Mesendoderm (in vitro differentiated cells): ENCODE data around the gene PLPP4.

Experiments used
- DNase-seq: peaks from one replicate; pipeline ENCODE4 v3.0.0; 2013
- H2AK5ac ChIP-seq: 2 replicates; pipeline ENCODE4 v1.6.1; 2013; ENCODE audit warnings: low read length, inconsistent platforms
- H2BK120ac ChIP-seq: 2 replicates; pipeline ENCODE4 v1.6.1; 2013; ENCODE audit warnings: low read depth, mild to moderate bottlenecking, low read length, moderate library complexity, mixed read lengths
- H2BK15ac ChIP-seq: replicated peaks from 2 replicates; pipeline ENCODE4 v1.6.1; 2013; ENCODE audit warnings: low read depth, mild to moderate bottlenecking, moderate library complexity
- H2BK5ac ChIP-seq: 2 replicates; pipeline ENCODE4 v1.6.1; 2013; ENCODE audit warnings: low read length, inconsistent platforms
- H3K18ac ChIP-seq: 2 replicates; pipeline ENCODE4 v1.6.1; 2013; ENCODE audit warnings: mild to moderate bottlenecking, low read length, mixed read lengths
- H3K23ac ChIP-seq: one replicate; pipeline ENCODE4 v1.6.1; 2013; ENCODE audit warnings: low read length
- H3K27ac ChIP-seq: 2 replicates; pipeline ENCODE4 v1.5.1; 2013; ENCODE audit warnings: low read depth, mild to moderate bottlenecking, inconsistent platforms, low read length, moderate library complexity
- H3K27me3 ChIP-seq: 2 replicates; pipeline ENCODE4 v1.6.1; 2013; ENCODE audit warnings: low read length, control low read depth, mild to moderate bottlenecking, inconsistent platforms; ENCODE audit not compliant: insufficient read depth, poor library complexity
- H3K36me3 ChIP-seq: 2 replicates; pipeline ENCODE4 v1.6.1; 2013; ENCODE audit warnings: low read length, inconsistent platforms; ENCODE audit not compliant: control insufficient read depth, insufficient read depth
- H3K4ac ChIP-seq: one replicate; pipeline ENCODE4 v1.6.1; 2013; ENCODE audit warnings: low read depth, mild to moderate bottlenecking, low read length, moderate library complexity
- H3K4me1 ChIP-seq: 2 replicates; pipeline ENCODE4 v1.6.1; 2013; ENCODE audit warnings: low read depth, low read length, inconsistent platforms; ENCODE audit not compliant: control insufficient read depth
- H3K4me2 ChIP-seq: 2 replicates; pipeline ENCODE4 v1.6.1; 2013; ENCODE audit warnings: low read length
- H3K4me3 ChIP-seq: 2 replicates; pipeline ENCODE4 v1.5.1; 2013; ENCODE audit warnings: mild to moderate bottlenecking, low read length
- H3K56ac ChIP-seq: one replicate; pipeline ENCODE4 v1.6.1; 2013; ENCODE audit warnings: low read length
- H3K79me1 ChIP-seq: 2 replicates; pipeline ENCODE4 v1.6.1; 2013; ENCODE audit warnings: low read length, inconsistent platforms
- H3K79me2 ChIP-seq: 2 replicates; pipeline ENCODE4 v1.6.1; 2013; ENCODE audit warnings: mild to moderate bottlenecking, low read length; ENCODE audit not compliant: control insufficient read depth, insufficient read depth
- H3K9ac ChIP-seq: 2 replicates; pipeline ENCODE4 v1.6.1; 2013; ENCODE audit warnings: low read length, inconsistent platforms
- H4K5ac ChIP-seq: one replicate; pipeline ENCODE4 v1.6.1; 2013; ENCODE audit warnings: low read length
- H4K8ac ChIP-seq: one replicate; pipeline ENCODE4 v1.6.1; 2013; ENCODE audit warnings: low read depth, mild to moderate bottlenecking, control low read depth, low read length, moderate library complexity
- WGBS: extraction: QIAGEN DNeasy Blood & Tissue Kit; methylation state at CpG from one replicate; pipeline ENCODE4 v1.1.7; 2013; ENCODE audit warnings: low lambda C conversion rate, missing lambda C conversion rate; ENCODE audit not compliant: insufficient coverage; ENCODE audit errors: extremely low coverage; 5-methylcytosine and 5-hydroxymethylcytosine counted together

The PLPP4 gene

DNA sequence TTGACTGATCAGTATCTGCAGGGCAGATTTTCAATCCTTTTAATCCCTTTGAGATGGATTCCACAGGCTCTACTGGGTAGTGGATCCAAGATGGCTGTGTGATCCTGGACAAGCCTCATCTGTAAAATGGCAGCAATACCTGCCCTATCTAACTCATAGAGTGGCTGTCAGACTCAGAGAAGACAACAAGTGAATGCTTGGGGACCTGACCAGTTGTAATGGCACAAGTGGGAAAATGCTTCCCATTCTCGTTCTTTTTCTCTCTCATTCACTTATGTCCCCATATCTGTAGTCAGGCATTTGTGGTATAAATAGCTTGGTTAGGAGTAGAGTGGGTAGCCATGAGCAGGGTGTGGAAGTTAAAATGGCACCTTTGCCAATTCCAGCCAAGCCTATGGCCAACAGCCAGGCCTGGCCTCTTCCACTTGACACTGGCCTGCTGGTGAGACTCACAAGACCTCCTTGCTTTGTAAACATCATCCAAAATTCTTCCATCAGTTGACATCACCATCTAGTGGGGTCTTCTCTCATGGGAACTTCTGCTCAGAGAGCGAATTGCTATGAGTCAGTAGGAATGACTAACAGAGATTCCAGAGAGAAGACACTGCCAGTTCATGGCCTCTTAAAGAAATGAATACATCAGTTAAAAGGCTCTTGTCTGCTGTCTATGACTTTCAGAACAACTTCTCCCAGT lies 150.1 kb downstream of the PLPP4 start:
- Histone ChIP-seq H3K23ac (no peak overlapping the region), H4K8ac (no peak overlapping the region), H3K56ac (no peak overlapping the region), H3K79me1 (no peaks in the 10 kb centered on the region), H3K4me2 (no peak overlapping the region), H3K4ac (no peak overlapping the region), H2BK120ac (no peak overlapping the region), H3K4me1 (no peaks in the 10 kb centered on the region), H3K36me3 (no peaks in the 10 kb centered on the region), H3K79me2 (no peaks in the 10 kb centered on the region), H3K27ac (no peak overlapping the region), H3K9ac (no peak overlapping the region), H2AK5ac (no peak overlapping the region), H4K5ac (no peak overlapping the region), H3K4me3 (no peak overlapping the region), H2BK15ac (no peak overlapping the region), H2BK5ac (no peak overlapping the region), H3K27me3 (no peaks in the 10 kb centered on the region), H3K18ac (no peak overlapping the region)
- DNase-seq: no peak
- WGBS: no CpG with 5 or more reads among the region's 2 CpGs

DNA sequence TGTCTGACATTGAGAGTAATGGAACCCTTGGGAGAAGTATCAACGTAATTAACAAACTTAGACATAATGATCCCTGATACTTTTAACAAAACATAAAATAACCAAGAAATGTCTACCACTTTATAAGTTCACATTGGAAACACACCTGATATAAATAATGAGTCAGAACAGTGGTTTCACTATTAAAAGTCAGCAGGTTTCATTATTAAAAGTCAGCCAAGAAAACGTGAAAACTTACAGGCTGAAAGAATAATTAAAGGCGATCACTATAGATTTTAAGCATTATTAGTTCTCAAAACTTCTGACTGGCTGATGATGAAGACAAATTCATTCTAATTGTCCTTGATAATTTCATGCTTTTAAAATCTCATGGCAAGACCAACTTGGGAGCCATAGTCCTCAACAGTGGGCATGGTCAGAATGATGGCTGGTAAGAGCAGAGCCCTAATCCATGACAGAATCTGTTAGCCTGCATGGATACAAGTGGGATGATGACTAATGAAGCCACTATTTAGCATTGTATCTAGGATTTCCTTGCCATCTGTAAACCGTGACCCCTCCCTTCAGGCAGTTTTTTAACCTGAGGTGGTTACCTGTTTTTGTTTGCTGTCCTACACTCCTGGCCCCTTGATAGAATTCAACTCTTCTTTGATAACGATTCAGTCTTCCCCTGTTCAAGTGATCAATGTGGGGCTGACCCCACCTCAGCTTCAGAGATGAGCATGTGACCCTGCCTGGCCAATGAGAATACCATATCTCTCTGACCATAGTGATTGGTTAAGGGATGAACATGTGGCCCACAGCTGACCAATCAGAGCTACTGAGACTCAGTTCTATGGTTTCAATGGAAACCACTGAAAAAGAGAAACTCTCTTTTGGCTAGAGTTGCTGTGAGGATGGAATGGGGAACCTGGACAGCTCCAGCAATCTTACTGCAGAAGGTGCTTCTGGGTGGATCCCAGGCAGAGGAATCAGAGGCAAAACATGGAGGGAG lies 151.0 kb downstream of the PLPP4 start:
- Histone ChIP-seq H3K4ac (no peak overlapping the region), H3K23ac (no peak overlapping the region), H3K36me3 (no peaks in the 10 kb centered on the region), H4K8ac (no peak overlapping the region), H3K4me1 (no peaks in the 10 kb centered on the region), H2AK5ac (no peak overlapping the region), H2BK120ac (no peak overlapping the region), H3K79me2 (no peaks in the 10 kb centered on the region), H3K27me3 (no peaks in the 10 kb centered on the region), H2BK15ac (no peak overlapping the region), H2BK5ac (no peak overlapping the region), H3K18ac (no peak overlapping the region), H3K4me2 (no peak overlapping the region), H3K9ac (no peak overlapping the region), H3K56ac (no peak overlapping the region), H3K27ac (no peak overlapping the region), H3K4me3 (no peak overlapping the region), H4K5ac (no peak overlapping the region), H3K79me1 (no peaks in the 10 kb centered on the region)
- no CpG with 5 or more reads among the region's 5 CpGs for WGBS
- no peak for DNase-seq

DNA sequence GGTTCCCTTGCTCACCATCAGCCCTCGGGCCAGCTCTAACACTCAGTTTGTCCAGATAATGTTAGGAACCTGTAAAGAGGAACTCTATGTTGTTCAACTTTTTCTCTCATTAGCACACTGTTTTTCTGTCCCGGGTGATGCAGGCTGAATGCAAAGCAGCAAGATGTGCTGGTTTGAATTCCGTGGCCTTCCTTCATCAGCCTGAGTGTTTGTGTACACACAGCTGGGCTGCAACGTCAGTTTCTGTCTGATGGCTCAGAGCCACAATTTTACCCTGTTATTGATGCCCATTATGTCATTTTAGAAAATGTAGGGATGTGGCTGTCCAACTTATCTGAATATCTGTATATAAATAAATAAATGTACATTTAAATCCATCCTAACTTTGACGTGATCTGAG lies 152.0 kb downstream of the PLPP4 start:
- no peak overlapping the region for H4K8ac ChIP-seq
- H3K79me2 ChIP-seq: no peaks in the 10 kb centered on the region
- no peaks in the 10 kb centered on the region for H3K36me3 ChIP-seq
- H3K4me2 ChIP-seq: no peak overlapping the region
- no peak overlapping the region for H3K4ac ChIP-seq
- H2BK5ac ChIP-seq: no peak overlapping the region
- no peak for DNase-seq
- H3K23ac ChIP-seq: no peak overlapping the region
- no peak overlapping the region for H3K9ac ChIP-seq
- no peak overlapping the region for H2BK15ac ChIP-seq
- H4K5ac ChIP-seq: no peak overlapping the region
- no peak overlapping the region for H2BK120ac ChIP-seq
- no CpG with 5 or more reads among the region's 5 CpGs for WGBS
- H3K4me3 ChIP-seq: no peak overlapping the region
- H3K27ac ChIP-seq: no peak overlapping the region
- H3K56ac ChIP-seq: no peak overlapping the region
- H3K4me1 ChIP-seq: no peaks in the 10 kb centered on the region
- H3K18ac ChIP-seq: no peak overlapping the region
- no peaks in the 10 kb centered on the region for H3K27me3 ChIP-seq
- no peak overlapping the region for H2AK5ac ChIP-seq
- no peaks in the 10 kb centered on the region for H3K79me1 ChIP-seq

DNA sequence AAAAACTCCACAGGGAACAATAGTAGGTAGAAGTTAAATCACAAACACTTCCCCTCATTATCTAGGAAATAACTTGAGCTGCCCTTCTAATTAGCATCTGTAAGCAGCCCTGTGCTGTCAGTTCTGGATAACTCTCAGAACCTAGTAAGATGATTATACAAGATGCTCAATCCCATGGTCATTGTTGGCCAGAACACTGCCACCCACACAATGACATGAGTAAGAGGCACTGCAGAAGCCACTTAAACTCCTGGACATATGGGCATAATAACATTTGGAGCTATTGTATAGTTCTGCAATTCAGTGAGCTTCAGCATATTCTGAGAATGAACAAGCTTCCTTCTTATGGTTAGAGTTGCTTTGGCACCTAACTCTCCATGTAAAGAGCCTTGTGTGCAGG lies 153.8 kb downstream of the PLPP4 start:
- Histone ChIP-seq H2AK5ac (no peak overlapping the region), H3K79me1 (no peaks in the 10 kb centered on the region), H3K4me2 (no peak overlapping the region), H3K36me3 (no peaks in the 10 kb centered on the region), H2BK5ac (no peak overlapping the region), H3K18ac (no peak overlapping the region), H3K79me2 (no peaks in the 10 kb centered on the region), H4K8ac (no peak overlapping the region), H3K23ac (no peak overlapping the region), H3K9ac (no peak overlapping the region), H2BK120ac (no peak overlapping the region), H3K27me3 (no peaks in the 10 kb centered on the region), H3K56ac (no peak overlapping the region), H3K4me1 (no peaks in the 10 kb centered on the region), H3K4ac (no peak overlapping the region), H3K27ac (no peak overlapping the region), H3K4me3 (no peak overlapping the region), H4K5ac (no peak overlapping the region), H2BK15ac (no peak overlapping the region)
- no peak for DNase-seq

GRCh38 chr10:120612756-120613155 lies 155.7 kb downstream of the PLPP4 start:
- no peak overlapping the region for H4K8ac ChIP-seq

More at GRCh38 chr10:120612756-120613155, 155.7 kb downstream of the PLPP4 start:
- Histone ChIP-seq H3K27me3 (no peaks in the 10 kb centered on the region), H2BK15ac (no peak overlapping the region), H3K4me3 (no peak overlapping the region), H2AK5ac (no peak overlapping the region), H2BK5ac (no peak overlapping the region), H2BK120ac (no peak overlapping the region), H3K27ac (no peak overlapping the region), H3K4me2 (no peak overlapping the region), H3K23ac (no peak overlapping the region), H3K4me1 (no peaks in the 10 kb centered on the region), H3K9ac (no peak overlapping the region), H3K36me3 (no peaks in the 10 kb centered on the region), H3K79me1 (no peaks in the 10 kb centered on the region), H3K18ac (no peak overlapping the region), H3K4ac (no peak overlapping the region), H4K5ac (no peak overlapping the region), H3K56ac (no peak overlapping the region), H3K79me2 (no peaks in the 10 kb centered on the region)
- DNase-seq: no peak
- no CpG with 5 or more reads among the region's 2 CpGs for WGBS
